Suprapubic skin (tissue), 3 donors: ENCODE measurements around the gene KIAA1217.

Experiments
- CTCF ChIP-seq, 2 donors: fragments of 200-600 bp in 1 of 2; fragments of 450-650 bp in 1 of 2; sonication (generic) in 1 of 2; IDR thresholded peaks; one replicate each; pipeline ENCODE4 v1.5.1; 2016 to 2019; ENCODE audit warnings: antibody characterized with exemption in 2 of 2, mild to moderate bottlenecking in 1 of 2, moderate library complexity in 1 of 2
- POLR2AphosphoS5 ChIP-seq, 3 donors: sonication (generic); formaldehyde crosslinking; IDR thresholded peaks; one replicate each; pipeline ENCODE4 v1.6.1; 2017; ENCODE audit warnings: antibody characterized with exemption in 3 of 3

GRCh38 chr10:24249829-24250415, 41.0 kb downstream of the KIAA1217 start:
- no peak for TF ChIP-seq CTCF (IDR thresholded peaks at IDR 0.05)
- TF ChIP-seq POLR2AphosphoS5 (IDR thresholded peaks at IDR 0.05): no peak
